Islet of Langerhans (tissue), 1 donor: ENCODE measurements around the gene FRMPD4.

ENCODE experiments used
- FAIRE-seq: peaks from one replicate; lab custom pipeline; 2011; peaks lifted over from hg19 to GRCh38; lab: Jason Lieb, UNC

The FRMPD4 gene

DNA sequence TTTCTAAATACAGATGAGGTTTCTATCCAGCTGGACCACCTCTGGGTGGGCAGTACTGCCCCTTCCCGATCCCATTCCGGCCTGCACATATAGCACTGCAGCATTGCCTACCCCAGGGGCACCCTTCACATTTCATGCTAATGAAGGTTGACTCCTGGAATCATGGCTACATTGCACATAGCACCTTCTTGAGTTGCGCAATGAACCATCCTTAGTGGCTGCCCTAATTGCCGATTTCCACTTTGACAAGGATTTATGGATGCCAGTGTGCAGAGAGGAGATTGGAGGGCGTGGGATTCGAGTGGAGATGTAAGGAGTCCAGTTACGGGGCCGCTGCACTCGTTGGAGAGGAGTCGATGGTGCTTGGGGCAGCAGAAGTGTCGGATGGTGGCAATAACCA lies 229.0 kb downstream of the FRMPD4 start:
- no peak for FAIRE-seq

GRCh38 chrX:12370497-12370986 lies 232.3 kb downstream of the FRMPD4 start:
- no peak for FAIRE-seq

DNA sequence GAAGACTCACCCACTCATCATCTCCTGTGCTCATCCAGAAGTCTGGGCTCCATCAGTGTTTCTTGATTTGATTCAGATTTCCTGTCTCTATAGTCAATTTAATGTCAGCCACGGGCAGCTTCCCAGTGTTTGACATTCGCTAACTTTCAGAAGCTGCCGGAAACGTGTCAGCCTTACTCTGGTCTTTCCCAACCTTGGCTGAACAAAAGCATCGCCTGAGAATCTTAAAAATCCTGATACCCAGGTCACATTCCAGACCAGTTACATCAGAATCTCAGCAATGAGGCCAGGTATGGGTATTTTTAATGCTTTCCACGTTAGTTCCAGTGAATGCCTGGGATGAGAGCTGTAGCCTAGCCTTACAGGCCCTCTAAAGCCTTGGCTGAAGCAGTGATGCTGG lies 233.8 kb downstream of the FRMPD4 start:
- no peak for FAIRE-seq

- no peak for FAIRE-seq
Measured at GRCh38 chrX:12374286-12374685, 236.0 kb downstream of the FRMPD4 start.

DNA sequence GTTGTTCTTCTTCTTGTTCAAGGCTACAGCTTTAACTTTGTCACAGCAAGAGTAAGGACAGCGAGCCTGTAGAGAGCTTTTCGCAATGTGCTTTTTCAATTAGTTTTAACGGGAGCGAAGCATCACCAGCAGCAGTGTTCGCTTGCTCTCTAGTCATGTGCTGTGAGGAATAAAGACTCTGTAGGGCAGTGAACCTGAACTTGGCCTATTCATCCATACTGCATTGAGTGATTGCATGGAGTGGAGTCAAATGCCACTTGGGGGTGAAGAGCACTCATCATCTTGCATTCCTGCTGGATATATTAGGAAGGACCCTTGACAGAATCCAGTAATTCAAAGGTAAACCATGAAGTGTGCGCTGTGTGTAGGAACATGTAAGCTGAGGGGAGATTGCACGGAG lies 240.0 kb downstream of the FRMPD4 start:
- no peak for FAIRE-seq

- no peak for FAIRE-seq
Measured at GRCh38 chrX:12378706-12379105, 240.4 kb downstream of the FRMPD4 start.

DNA sequence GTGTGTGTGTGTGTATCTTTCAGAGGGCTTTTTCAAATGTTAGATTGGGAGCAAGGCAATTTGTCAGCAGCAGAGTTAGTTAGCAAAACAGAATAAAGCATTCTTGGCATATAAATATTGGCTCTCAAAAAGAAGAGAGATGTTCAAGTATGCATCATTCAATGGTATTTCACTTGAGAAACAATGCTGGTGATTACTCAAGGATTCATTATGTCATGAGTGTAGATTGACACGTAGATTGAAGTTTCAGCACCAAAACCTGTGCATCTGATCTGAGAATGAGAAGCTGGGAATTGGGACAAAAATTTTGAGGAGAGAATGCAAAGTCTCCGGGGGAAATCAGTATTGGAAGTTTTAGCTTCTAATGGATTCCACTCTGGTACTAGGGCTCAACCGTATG lies 241.4 kb downstream of the FRMPD4 start:
- FAIRE-seq: no peak

GRCh38 chrX:12383196-12383595 lies 244.9 kb downstream of the FRMPD4 start:
- no peak for FAIRE-seq

- no peak for FAIRE-seq
Measured at GRCh38 chrX:12390301-12390700, 252.0 kb downstream of the FRMPD4 start.

GRCh38 chrX:12396584-12396983 lies 258.3 kb downstream of the FRMPD4 start:
- FAIRE-seq: peak; percentile 91

- FAIRE-seq: no peak
Measured at GRCh38 chrX:12400218-12400617, 261.9 kb downstream of the FRMPD4 start.

GRCh38 chrX:12401252-12401651 lies 263.0 kb downstream of the FRMPD4 start:
- FAIRE-seq: no peak

DNA sequence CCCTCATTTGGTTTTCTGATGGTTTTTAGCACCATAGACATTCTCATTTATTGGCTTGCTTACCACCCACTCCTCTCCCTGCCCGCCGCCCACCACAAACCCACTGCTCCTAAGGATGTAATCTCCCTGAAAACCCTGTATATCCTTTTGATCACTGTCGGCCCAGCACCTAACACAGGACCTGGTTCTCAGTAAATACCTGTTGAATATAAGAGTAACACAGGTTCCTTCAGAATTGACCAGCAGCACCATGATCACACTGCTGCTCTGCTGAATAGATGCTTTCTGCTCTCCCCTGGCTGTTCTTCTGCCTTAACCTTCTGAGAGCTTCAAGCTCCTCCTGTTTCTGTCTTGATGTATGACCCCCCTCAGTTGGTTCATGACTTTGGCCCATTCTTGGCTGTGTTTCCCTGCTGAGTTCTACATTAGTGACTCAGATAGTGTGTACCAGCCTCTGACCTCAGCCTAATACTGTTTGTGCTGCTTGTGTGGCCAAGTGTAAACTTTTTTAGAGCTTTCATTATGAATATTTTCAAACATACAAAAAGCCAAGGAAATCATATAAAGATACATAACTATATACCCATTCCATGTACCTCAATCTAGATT lies 265.3 kb downstream of the FRMPD4 start:
- no peak for FAIRE-seq

- no peak for FAIRE-seq
Measured at GRCh38 chrX:12405306-12405705, 267.0 kb downstream of the FRMPD4 start.

- FAIRE-seq: no peak
Measured at GRCh38 chrX:12410523-12410922, 272.2 kb downstream of the FRMPD4 start.

- no peak for FAIRE-seq
Measured at GRCh38 chrX:12411831-12412230, 273.6 kb downstream of the FRMPD4 start.

GRCh38 chrX:12412561-12412960 lies 274.3 kb downstream of the FRMPD4 start:
- FAIRE-seq: no peak

GRCh38 chrX:12419591-12419990 lies 281.3 kb downstream of the FRMPD4 start:
- FAIRE-seq: no peak

GRCh38 chrX:12421918-12422317 lies 283.6 kb downstream of the FRMPD4 start:
- no peak for FAIRE-seq

DNA sequence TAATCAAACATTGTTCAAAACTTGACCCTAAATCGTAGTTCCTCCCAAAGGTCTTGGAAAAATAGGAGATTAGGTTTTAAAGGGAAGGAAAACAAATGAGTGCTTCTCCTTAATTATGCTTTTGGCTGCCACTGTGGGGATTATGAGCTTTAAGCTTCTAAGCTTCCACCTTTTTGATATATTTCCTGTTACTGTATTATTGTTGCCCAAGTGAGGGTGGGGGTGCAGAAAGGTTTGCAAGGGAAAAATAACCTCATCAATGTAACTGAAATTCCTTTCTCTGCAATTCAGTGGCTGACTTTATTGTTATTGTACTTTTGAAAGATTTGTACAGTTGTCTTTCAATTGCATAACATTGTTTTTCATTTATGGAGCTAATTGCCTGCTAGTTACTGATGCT lies 285.1 kb downstream of the FRMPD4 start:
- FAIRE-seq: no peak

GRCh38 chrX:12425496-12425895 lies 287.2 kb downstream of the FRMPD4 start:
- FAIRE-seq: no peak

GRCh38 chrX:12426420-12426819 lies 288.1 kb downstream of the FRMPD4 start:
- FAIRE-seq: peak; percentile 66

GRCh38 chrX:12434493-12434892 lies 296.2 kb downstream of the FRMPD4 start:
- no peak for FAIRE-seq

DNA sequence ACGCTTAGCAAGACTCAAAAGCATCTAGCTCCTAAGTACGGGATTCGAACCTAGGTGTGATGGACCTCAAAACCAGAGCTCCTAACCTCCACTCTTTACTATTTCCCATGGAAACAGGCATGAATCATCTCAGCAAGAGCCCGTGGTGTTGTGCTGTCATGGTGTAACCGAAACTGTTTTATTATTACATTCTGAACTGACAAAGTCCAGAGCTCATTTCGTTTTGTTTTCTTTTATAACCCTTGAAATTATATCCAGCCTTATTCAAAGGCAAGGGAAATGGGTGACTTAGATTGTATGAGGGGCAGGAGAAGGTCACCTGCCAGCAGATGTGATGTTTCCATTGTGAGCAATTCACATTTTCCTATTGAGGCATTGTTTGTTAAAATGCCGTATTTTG lies 301.1 kb downstream of the FRMPD4 start:
- FAIRE-seq: no peak

DNA sequence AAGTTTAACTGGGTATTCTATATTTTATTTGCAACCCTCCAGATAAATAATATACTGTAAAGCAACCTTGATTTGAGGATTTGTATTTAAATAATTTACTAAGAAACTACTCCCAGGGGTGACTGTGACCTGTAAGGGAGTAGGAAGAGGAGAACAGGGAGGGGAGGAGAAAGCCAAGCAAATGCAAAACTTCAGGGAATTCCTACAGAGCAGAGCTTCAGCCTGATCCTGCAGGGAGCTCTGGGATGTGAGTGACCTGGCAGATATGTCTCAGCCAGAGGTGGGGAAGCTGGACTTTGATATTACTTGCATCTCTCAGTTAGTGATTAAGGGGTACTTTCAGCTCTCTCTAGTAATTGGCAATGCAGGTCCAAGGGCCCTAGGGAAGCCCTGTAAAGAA lies 302.0 kb downstream of the FRMPD4 start:
- FAIRE-seq: no peak
